ENCODE measurements around the gene SEMA7A.

Gene SEMA7A

DNA sequence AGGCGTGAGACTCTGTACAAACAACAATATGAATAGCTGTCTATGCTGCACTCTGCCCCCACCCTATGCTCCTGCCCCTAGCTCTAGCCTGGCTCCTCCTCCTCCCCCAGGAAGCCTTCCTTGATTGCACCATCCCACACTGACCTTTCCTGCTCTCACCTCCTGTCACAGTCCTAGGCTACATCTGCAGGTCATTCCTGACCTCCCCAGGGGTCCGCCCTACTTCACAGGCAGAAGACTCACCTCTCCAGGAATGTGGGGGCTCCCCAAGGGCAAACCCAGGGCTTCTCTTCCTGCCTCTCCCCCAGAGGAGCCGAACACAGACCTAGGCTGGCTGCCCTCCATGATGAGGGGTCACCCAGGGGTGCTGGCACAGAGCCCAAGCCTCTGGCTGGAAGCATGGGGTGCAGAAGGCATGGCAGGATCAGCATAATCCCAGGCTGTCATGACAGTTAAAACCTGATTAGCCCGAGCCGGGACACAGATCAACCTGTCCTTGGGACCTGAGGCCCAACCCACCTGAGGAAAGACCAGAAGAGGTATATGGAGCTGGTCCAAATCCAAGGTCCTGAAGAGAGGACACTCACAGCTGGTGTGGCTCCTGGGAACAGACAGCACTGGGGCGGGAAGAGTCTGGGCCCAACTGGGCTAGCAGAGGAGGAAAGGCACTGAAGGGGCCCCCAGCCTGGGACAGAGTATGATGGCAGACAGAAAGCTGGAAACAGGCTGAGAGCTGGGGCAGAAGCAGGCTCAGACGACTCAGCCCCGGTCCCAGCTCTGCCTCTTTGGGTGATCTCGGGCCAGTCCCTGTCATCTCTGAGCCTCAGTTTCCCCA lies 5.9 kb downstream of the SEMA7A start:
- no peaks in the 10 kb centered on the region for H3K36me3 ChIP-seq (ENCODE audit: control insufficient read depth, insufficient read depth, low read length, severe bottlenecking)
- H3K9ac ChIP-seq (ENCODE audit: low read length): no peak overlapping the region
- no peak for DNase-seq (ENCODE audit: low read depth)
- peaks cover 37% of the 10 kb centered on the region for H3K4me1 ChIP-seq (ENCODE audit: control insufficient read depth, insufficient read depth, low read length)
- no peaks in the 10 kb centered on the region for H3K9me3 ChIP-seq (ENCODE audit: control insufficient read depth, low read length)
- H3K27me3 ChIP-seq (replicated peaks; ENCODE audit: control insufficient read depth, insufficient read depth, low read length): no peaks in the 10 kb centered on the region
- H3K4me3 ChIP-seq (ENCODE audit: low read length): no peak overlapping the region

DNA sequence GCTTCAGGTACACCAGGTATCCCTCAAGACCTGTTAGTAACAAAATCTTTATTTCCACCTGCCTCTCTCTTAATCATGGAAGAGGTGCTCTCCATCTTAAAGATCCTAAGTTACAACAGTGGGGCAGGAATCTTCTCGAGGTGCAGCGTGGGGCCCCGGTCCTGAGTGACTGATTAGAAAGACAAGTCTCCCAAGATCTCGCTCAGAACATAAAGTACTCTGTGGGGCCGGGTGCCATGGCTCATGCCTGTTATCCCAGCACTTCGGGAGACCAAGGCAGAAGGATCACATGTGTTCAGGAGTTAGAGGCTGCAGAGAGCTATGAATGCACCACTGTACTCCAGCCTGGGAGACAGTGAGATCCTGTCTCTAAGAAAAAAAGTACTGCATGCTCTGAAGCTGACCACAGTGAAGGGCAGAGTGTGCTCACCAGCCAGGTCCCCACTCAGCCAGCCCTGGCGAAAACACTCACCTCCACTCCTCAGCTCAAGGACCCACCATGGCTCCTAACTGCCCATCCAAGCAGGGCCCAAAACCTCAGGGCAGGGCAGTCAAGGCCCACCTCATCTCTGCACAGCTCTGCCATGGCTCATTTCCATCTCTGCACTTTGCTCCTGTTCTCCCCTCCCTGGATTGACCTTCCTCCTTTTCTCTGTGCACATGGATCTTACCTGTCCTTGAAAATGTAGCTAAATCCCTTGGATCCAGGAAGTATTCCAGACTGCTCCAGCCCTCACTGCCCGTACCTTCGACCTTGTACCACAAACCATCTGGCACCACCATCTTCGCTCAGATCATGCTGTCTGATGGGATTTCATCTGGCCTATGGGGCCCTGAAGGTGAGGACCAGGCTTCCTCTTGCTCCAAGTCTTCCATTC lies 7.1 kb downstream of the SEMA7A start:
- Histone ChIP-seq H3K4me1 (ENCODE audit: control insufficient read depth, insufficient read depth, low read length) (peaks cover 42% of the 10 kb centered on the region), H3K9me3 (ENCODE audit: control insufficient read depth, low read length) (no peaks in the 10 kb centered on the region), H3K9ac (ENCODE audit: low read length) (no peak overlapping the region), H3K36me3 (ENCODE audit: control insufficient read depth, insufficient read depth, low read length, severe bottlenecking) (no peaks in the 10 kb centered on the region), H3K4me3 (ENCODE audit: low read length) (no peak overlapping the region), H3K27me3 (replicated peaks; ENCODE audit: control insufficient read depth, insufficient read depth, low read length) (no peaks in the 10 kb centered on the region)
- no peak for DNase-seq (ENCODE audit: low read depth)

DNA sequence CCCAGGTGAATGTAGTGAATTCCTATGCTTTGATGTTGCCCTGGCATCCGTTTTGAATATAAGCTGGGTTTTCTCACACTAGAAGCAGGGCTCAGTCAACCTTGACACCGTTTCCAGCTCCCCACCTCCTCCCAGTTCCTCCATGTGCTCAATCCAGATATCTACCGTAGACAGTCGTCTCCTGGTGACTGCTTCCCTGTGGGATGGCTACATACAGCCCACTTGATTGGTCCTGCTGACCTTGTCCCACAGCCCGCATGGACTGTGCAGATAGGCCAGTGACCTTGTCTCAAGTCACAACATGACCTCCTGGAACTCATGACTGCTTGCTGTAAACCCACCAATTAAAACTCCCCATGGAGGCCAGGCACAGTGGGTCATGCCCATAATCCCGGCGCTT lies 8.1 kb downstream of the SEMA7A start:
- Histone ChIP-seq H3K27me3 (replicated peaks; ENCODE audit: control insufficient read depth, insufficient read depth, low read length) (no peaks in the 10 kb centered on the region), H3K4me3 (ENCODE audit: low read length) (no peak overlapping the region), H3K4me1 (ENCODE audit: control insufficient read depth, insufficient read depth, low read length) (peaks cover 45% of the 10 kb centered on the region), H3K36me3 (ENCODE audit: control insufficient read depth, insufficient read depth, low read length, severe bottlenecking) (no peaks in the 10 kb centered on the region), H3K9me3 (ENCODE audit: control insufficient read depth, low read length) (no peaks in the 10 kb centered on the region), H3K9ac (ENCODE audit: low read length) (no peak overlapping the region)
- DNase-seq (ENCODE audit: low read depth): no peak

DNA sequence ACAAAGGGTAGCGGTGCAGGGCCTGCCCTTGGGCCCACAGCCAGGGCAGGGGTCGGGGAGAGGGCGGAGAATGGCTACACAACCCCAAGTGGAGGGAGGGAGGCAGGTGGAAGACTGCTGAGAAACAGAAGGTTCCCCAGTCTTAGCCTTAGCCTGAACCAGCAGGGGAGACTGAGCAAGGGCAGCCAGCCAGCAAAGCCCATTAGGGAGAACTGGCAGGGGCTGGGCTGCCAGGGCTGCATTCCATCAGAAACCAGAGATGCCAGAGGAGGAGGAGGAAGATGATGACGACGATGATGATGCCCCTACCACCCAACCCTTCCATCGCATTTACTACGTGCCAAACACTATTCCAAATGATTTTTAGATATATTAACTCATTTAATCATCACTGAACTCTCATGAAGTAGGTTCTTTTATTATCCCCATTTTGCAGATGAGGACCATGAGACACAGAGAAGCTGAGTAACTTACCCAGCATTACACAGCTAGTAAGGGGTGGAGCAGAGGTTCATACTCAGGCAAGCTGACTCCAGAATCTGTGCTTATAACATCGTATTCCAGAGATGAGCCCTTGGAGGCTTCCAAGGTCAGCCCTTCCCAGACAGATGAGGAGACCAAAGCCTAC lies 8.7 kb downstream of the SEMA7A start:
- no peaks in the 10 kb centered on the region for H3K27me3 ChIP-seq (replicated peaks; ENCODE audit: control insufficient read depth, insufficient read depth, low read length)
- no peaks in the 10 kb centered on the region for H3K9me3 ChIP-seq (ENCODE audit: control insufficient read depth, low read length)
- H3K4me3 ChIP-seq (ENCODE audit: low read length): no peak overlapping the region
- no peaks in the 10 kb centered on the region for H3K36me3 ChIP-seq (ENCODE audit: control insufficient read depth, insufficient read depth, low read length, severe bottlenecking)
- no peak for DNase-seq (ENCODE audit: low read depth)
- no peak overlapping the region for H3K9ac ChIP-seq (ENCODE audit: low read length)
- H3K4me1 ChIP-seq (ENCODE audit: control insufficient read depth, insufficient read depth, low read length): peaks cover 51% of the 10 kb centered on the region

DNA sequence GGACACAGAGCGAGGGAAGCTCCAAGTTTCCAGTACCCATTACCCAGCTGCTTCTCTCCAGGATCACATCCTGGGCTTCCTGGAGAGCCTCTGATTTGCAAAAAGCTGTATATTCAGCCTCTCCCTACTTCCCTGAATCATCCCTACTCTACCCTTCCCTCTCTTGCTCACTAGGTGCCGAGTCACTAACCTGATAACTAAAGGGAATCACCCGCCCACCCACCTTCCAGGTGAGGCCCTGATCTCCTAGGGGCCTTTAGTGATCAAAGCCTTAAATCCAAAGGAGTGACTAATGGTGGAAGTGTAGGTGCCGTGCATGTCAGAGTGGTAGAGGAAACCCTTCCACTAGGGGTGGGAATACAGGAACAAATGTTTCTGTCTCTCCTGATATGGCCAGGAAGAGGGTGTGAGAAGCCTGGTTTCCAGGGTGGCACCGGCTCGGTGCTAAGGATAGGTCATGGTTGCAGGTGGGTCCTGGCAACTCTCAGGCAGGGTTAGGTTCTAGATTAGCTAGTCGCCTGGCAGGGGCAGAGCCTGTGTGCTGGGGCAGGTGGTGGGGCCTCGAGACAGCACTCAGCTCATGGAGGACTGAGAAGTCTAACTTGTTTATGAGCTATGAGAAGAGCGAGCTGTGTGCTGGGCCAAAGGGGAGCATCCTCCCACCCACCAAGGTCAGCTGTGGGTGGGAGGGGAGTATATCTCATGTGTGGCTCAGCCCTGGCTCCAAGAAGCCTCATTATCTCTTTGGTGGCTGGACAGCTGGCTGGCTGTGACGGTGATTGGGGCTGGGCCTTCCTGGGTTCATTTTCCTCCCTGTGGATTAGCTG lies 10.1 kb downstream of the SEMA7A start:
- Histone ChIP-seq H3K27me3 (replicated peaks; ENCODE audit: control insufficient read depth, insufficient read depth, low read length) (no peaks in the 10 kb centered on the region), H3K9me3 (ENCODE audit: control insufficient read depth, low read length) (no peaks in the 10 kb centered on the region), H3K4me3 (ENCODE audit: low read length) (no peak overlapping the region), H3K4me1 (ENCODE audit: control insufficient read depth, insufficient read depth, low read length) (peaks cover 57% of the 10 kb centered on the region), H3K36me3 (ENCODE audit: control insufficient read depth, insufficient read depth, low read length, severe bottlenecking) (no peaks in the 10 kb centered on the region), H3K9ac (ENCODE audit: low read length) (peak overlapping the region; percentile 58)
- no peak for DNase-seq (ENCODE audit: low read depth)

DNA sequence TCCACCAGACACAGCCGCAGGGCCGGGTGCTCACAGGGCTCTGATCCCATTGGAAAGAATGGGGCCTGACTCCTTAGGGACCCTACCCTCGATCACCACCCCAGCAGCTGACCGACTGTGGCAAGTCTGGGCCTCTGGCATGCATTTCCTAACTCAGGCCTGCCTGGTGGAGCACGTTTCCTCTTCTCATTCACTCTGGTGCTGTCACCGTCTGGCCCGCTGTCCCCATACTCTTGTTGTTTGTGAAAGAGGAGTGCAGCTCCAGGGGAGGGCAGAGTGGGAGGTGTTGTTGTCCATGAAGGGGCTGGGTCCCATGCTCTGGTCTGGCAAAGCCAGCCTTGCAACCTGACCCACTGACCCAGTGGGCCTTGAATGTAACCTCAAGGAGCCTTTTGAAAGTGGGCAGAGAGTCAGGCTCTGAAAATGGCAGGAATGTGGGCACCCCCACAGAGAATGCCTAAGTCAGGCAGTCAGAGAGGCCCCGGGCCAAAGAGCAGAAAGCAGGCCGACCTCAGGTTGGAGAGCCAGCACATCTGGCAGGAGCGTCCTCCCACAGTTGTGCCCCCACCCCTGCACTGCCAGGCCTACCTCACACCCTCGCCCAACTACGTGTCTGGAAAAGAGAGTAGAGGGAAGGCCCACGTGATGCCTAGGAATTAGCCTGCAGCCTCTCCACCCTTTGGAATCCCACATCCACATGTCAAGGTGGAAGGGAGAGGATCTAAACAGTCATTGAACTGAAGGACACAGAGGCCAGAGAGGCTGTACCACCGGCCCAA lies 10.9 kb downstream of the SEMA7A start:
- peak; percentile 63 for DNase-seq (ENCODE audit: low read depth)
- peak overlapping the region; percentile 52 for H3K4me3 ChIP-seq (ENCODE audit: low read length)
- H3K4me1 ChIP-seq (ENCODE audit: control insufficient read depth, insufficient read depth, low read length): peaks cover 51% of the 10 kb centered on the region
- H3K9ac ChIP-seq (ENCODE audit: low read length): peak overlapping the region; percentile 60
- H3K36me3 ChIP-seq (ENCODE audit: control insufficient read depth, insufficient read depth, low read length, severe bottlenecking): no peaks in the 10 kb centered on the region
- H3K9me3 ChIP-seq (ENCODE audit: control insufficient read depth, low read length): no peaks in the 10 kb centered on the region
- no peaks in the 10 kb centered on the region for H3K27me3 ChIP-seq (replicated peaks; ENCODE audit: control insufficient read depth, insufficient read depth, low read length)

DNA sequence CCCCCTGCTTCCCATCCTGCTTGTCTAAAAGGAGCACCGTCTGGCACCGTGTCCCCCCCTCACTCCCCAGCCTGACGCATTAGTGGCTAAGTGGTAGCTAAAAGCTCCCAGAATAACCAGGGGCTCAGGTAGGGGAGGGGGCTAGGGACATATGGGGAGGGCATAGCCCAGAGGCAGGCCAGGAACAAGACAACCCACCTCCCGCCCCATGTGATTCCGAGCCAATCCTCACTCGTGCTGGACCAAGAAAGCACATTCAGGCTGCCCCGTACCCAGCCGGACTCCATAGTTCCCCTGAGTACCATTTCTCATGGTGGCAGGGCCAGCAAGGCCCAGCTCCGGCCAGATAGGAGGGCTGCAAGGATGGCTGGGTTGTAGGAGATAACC lies 11.5 kb downstream of the SEMA7A start:
- Histone ChIP-seq H3K27me3 (replicated peaks; ENCODE audit: control insufficient read depth, insufficient read depth, low read length) (no peaks in the 10 kb centered on the region), H3K4me1 (ENCODE audit: control insufficient read depth, insufficient read depth, low read length) (peaks cover 56% of the 10 kb centered on the region), H3K4me3 (ENCODE audit: low read length) (peak overlapping the region; percentile 52), H3K36me3 (ENCODE audit: control insufficient read depth, insufficient read depth, low read length, severe bottlenecking) (no peaks in the 10 kb centered on the region), H3K9ac (ENCODE audit: low read length) (peak overlapping the region; percentile 60), H3K9me3 (ENCODE audit: control insufficient read depth, low read length) (no peaks in the 10 kb centered on the region)
- no peak for DNase-seq (ENCODE audit: low read depth)

DNA sequence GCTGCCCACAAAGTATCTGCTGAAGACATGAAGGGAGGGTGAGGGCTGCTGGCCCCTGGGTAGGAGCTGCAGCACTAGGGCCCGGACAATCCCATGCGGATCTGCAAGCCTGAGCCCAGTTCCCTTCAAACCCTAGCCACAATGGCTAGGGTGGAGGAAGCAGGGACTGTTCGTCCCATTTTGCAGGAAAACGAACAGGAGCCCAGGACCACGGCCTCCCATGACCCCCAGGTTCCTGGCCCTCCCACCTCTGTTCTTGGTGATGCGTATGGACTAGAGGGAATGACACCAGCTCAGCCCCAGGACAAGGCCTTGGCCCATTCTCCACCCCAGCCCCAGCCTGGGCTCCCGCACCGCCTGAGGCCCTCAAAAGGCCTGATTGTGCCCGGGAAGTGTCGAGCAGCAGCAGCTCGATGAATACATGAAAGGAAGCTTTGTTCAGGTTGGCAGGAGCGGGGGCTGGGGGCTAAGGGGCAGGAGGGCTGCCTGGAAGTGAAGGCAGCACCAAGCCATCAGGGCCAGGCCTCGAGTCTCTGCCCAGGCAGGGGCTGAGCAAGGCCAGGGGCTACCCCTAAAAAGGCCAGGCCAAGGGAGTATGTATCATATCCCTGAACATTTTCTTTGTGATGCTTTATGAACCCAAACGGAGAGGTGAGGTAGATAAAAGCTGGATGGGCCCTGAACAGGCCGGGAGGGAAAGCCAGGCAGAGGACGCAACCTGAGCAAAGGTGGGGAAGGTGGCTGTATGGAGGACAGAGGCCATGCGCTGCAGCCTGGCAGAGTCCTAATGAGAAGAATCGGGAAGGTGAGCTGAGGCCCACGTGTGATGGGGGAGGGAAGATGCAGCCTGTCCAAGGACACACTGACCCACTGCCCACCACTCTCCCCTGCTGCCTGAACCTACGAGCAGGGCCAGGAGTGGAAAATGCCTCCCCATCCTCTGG lies 12.2 kb downstream of the SEMA7A start:
- DNase-seq (ENCODE audit: low read depth): no peak
- Histone ChIP-seq H3K4me3 (ENCODE audit: low read length) (no peak overlapping the region), H3K27me3 (replicated peaks; ENCODE audit: control insufficient read depth, insufficient read depth, low read length) (no peaks in the 10 kb centered on the region), H3K9ac (ENCODE audit: low read length) (peak overlapping the region; percentile 60), H3K36me3 (ENCODE audit: control insufficient read depth, insufficient read depth, low read length, severe bottlenecking) (no peaks in the 10 kb centered on the region), H3K9me3 (ENCODE audit: control insufficient read depth, low read length) (no peaks in the 10 kb centered on the region), H3K4me1 (ENCODE audit: control insufficient read depth, insufficient read depth, low read length) (peaks cover 63% of the 10 kb centered on the region)

DNA sequence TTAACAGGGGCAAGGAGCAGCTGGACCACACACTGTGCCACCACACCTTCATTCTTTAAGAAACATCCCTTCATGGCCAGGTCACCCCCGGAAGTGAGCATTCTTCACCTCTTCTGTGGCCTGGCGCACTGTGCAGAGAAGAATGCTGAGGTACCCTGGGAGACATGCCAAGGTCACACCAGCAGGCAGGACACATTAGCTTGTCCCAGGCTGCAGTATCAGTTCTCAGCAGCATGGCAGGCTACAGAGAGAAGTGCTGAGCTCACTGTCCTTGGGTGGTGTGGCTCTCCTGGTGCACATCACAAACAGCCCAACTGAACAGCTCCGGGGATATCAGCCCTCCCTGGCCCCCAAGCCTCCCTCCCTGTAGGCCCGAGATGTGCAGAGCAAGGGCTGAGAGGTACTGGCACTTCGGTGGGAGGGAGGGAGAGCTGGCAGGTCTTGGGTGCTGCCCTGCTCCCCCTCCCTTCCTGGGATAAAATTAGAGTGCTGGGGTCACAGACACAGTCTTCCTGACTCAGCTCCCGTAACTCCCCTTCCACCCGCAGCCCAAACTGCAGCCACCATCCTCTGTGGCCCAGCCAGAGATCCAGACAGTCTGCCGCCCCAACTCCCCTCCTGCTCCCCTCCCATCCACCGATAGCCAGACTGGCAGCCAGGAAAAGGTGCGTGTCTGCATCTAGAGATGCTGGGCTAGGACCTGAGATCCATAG lies 13.4 kb downstream of the SEMA7A start:
- no peaks in the 10 kb centered on the region for H3K27me3 ChIP-seq (replicated peaks; ENCODE audit: control insufficient read depth, insufficient read depth, low read length)
- peaks cover 5% of the 10 kb centered on the region for H3K36me3 ChIP-seq (ENCODE audit: control insufficient read depth, insufficient read depth, low read length, severe bottlenecking)
- H3K4me1 ChIP-seq (ENCODE audit: control insufficient read depth, insufficient read depth, low read length): peaks cover 67% of the 10 kb centered on the region
- no peak for DNase-seq (ENCODE audit: low read depth)
- H3K9ac ChIP-seq (ENCODE audit: low read length): peak overlapping the region; percentile 4
- H3K9me3 ChIP-seq (ENCODE audit: control insufficient read depth, low read length): no peaks in the 10 kb centered on the region
- no peak overlapping the region for H3K4me3 ChIP-seq (ENCODE audit: low read length)
